ENCODE measurements around the gene PGF. TPM values are rescaled to one million over a fixed set of nuclear protein-coding genes. Genes with fewer than 3 reads are reported as not detected.

PGF gene
- total RNA-seq, 3 donors from 2014 or later: 0.96 to 3.1 (median 2.3) TPM

GRCh38 chr14:74905595-74906142 is 49.7 kb downstream of the PGF start:
- TF ChIP-seq, protein P1, sequence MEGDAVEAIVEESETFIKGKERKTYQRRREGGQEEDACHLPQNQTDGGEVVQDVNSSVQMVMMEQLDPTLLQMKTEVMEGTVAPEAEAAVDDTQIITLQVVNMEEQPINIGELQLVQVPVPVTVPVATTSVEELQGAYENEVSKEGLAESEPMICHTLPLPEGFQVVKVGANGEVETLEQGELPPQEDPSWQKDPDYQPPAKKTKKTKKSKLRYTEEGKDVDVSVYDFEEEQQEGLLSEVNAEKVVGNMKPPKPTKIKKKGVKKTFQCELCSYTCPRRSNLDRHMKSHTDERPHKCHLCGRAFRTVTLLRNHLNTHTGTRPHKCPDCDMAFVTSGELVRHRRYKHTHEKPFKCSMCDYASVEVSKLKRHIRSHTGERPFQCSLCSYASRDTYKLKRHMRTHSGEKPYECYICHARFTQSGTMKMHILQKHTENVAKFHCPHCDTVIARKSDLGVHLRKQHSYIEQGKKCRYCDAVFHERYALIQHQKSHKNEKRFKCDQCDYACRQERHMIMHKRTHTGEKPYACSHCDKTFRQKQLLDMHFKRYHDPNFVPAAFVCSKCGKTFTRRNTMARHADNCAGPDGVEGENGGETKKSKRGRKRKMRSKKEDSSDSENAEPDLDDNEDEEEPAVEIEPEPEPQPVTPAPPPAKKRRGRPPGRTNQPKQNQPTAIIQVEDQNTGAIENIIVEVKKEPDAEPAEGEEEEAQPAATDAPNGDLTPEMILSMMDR (IDR thresholded peaks at IDR 0.05): peak; percentile 75
- H3K36me3 ChIP-seq (ENCODE audit: low read depth): peaks cover 14% of the 10 kb centered on the region
- intact Hi-C loops (cut with DNase I, micrococcal nuclease): loop anchor here in 1 of 2 donors (5.0 kb wide), 1 partner anchor 43 kb away; no protein-coding TSS in a partner anchor
- H3K9me3 ChIP-seq: no peaks in the 10 kb centered on the region
- peak; percentile 53 for ATAC-seq
- peak in 2 of 3 donors; percentile 82 to 83 for DNase-seq
- H3K4me1 ChIP-seq (ENCODE audit: low read depth): peaks cover 12% of the 10 kb centered on the region
- H3K4me3 ChIP-seq: no peak overlapping the region

DNA sequence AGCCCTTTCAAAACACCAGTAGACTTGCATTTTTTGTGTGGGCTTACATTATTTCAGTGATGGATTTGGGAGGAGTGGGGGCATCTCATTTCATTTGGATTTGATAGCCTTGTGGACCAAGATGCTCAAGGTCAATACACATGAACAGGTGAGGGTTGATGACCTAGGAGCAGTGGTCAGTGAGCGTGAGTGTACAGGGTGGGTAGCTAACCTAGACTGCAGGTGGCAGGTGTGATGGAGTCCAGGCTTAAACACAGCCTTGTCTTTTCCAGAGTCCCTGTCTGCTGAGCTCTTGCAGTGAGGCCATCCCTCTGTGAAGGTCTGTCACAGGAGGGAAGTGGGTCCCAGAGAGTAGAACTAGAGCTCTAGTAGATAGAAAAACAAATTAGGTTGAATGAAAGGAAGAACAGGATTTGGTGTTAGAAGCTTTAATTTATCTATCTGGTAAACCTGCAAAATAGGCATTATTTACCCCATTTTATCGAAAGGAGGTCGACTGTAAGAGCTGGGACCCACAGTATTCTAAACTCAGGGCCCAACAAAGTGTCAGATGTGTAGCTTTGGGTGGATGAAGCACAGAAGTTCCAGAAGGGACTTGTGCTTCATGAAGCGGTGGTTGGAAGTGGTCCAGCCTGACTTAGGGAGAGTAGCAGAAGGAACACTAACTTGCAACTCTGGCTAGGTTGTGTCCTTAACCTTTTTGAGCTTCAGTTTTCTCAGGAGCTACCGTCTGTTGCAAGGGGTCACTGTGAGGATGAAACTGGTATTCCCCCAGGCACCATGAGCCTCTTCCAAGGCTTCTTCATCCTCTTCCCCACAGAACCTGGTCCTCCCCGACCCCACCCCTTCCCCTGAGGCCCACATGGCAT is 50.5 kb downstream of the PGF start:
- peaks cover 14% of the 10 kb centered on the region for H3K36me3 ChIP-seq (ENCODE audit: low read depth)

DNA sequence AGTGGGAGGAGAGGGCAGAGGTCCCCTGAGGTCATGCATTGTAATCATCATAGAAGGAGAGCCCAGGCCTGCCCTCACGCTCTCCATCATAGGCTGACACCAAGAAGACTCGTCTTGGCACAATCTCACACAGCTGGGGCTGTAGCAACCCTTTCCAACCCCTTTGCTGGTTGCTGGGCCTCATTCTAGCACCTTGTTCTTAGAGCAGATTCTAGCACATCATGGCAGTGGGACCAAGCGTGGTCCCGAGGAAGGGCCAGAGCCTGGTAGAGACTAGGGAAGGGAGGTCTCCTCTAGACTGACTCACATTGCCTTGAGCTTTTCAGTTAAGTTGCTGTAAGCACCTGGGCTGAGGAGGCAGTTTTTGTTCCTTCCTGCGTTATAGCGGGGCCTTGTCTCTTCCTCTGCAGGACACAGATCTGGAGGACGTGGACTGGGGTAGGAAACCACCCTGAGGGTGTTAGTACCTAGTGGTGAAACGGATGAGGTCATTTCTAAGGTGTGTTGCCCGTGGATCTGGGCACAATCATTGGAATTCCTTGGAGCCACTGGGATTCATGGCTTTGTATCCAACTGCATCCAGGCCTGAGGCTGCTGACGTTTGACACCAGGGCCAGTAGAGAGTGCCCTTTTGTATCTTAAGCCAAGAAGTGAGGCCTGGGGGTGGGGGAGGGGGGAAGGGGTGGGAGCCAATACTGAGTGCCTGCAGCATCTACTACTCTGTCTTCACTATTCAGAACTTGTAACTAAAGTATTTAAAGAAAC is 52.3 kb downstream of the PGF start:
- H3K4me3 ChIP-seq: no peak overlapping the region
- DNase-seq: no peak
- peaks cover 12% of the 10 kb centered on the region for H3K4me1 ChIP-seq (ENCODE audit: low read depth)
- intact Hi-C loops (cut with DNase I, micrococcal nuclease): loop anchor here in 1 of 2 donors (5.0 kb wide), 1 partner anchor 46 kb away; no protein-coding TSS in a partner anchor
- TF ChIP-seq, protein P1 (IDR thresholded peaks at IDR 0.05): no peak
- H3K9me3 ChIP-seq: no peaks in the 10 kb centered on the region
- no peak for ATAC-seq
- H3K36me3 ChIP-seq (ENCODE audit: low read depth): peaks cover 28% of the 10 kb centered on the region

More for the DNA sequence above, 50.5 kb downstream of the PGF start:
- TF ChIP-seq, protein P1 (IDR thresholded peaks at IDR 0.05): no peak
- no peak for ATAC-seq
- H3K4me3 ChIP-seq: no peak overlapping the region
- no peaks in the 10 kb centered on the region for H3K9me3 ChIP-seq
- intact Hi-C loops (cut with DNase I, micrococcal nuclease): loop anchor here (5.0 kb wide), 2 partner anchors 43 to 48 kb away; no protein-coding TSS in a partner anchor
- DNase-seq: no peak
- peaks cover 12% of the 10 kb centered on the region for H3K4me1 ChIP-seq (ENCODE audit: low read depth)

DNA sequence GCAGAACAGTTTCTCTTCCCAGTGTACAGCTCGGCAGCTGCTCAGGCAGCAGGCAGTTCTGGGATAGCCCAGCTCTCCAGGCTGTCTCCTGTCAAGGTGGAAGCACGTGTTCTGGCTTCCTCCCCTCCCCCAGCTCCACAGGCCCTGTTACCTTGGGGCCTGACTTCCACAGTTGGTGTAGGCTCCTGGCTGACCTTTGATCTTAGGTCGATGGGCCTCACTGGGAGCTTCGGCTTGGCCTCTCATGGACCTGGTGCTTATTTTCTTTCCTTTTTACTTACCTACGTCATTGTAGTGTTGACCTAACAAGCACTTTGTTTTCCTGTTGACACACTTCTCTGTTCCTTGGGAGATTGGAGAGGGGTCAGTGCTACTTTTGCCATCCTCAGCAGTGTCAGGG is 56.7 kb downstream of the PGF start:
- ATAC-seq (peak; percentile 12), DNase-seq (no peak)
- H3K9me3 ChIP-seq: no peaks in the 10 kb centered on the region
- peaks cover 45% of the 10 kb centered on the region for H3K36me3 ChIP-seq (ENCODE audit: low read depth)
- H3K4me3 ChIP-seq: no peak overlapping the region
- TF ChIP-seq, protein P1 (IDR thresholded peaks at IDR 0.05): no peak
- no peaks in the 10 kb centered on the region for H3K4me1 ChIP-seq (ENCODE audit: low read depth)
- intact Hi-C loops (cut with DNase I, micrococcal nuclease): no loop called here

DNA sequence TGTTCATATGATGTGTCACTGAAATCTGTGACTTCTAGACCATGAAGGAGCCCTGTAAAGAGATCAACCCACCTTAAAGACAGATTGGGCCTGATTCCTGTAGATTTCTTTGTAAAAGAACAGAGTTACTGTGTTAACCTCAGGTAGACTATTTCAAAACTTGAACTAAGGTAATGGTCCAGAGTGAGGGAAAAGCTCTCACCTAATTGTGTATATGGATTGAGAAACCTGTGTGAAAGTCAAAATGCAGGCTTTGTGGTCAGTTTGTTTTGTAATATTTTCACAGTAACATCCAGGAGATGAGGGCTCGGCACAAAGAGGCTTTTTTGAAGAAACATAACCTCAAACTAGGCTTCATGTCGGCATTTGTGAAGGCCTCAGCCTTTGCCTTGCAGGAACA is 57.3 kb downstream of the PGF start:
- intact Hi-C loops (cut with DNase I, micrococcal nuclease): no loop called here
- DNase-seq: no peak
- Histone ChIP-seq H3K4me3 (no peak overlapping the region), H3K9me3 (no peaks in the 10 kb centered on the region), H3K4me1 (ENCODE audit: low read depth) (no peaks in the 10 kb centered on the region), H3K36me3 (ENCODE audit: low read depth) (peaks cover 43% of the 10 kb centered on the region)
- ATAC-seq: no peak
- TF ChIP-seq, protein P1 (IDR thresholded peaks at IDR 0.05): no peak
